ENCODE measurements around the gene TEN1. TPM values are rescaled to one million over a fixed set of nuclear protein-coding genes. Genes with fewer than 3 reads are reported as not detected.

TEN1 gene
- total and polyA plus RNA-seq, 2 of the 13 experiments (the other 11 are each of a cell fraction or from before 2014, with no cell fraction given) = 18.0 to 21.3 TPM

- TF ChIP-seq ZNF609 (CRISPR knock-in tag; IDR thresholded peaks at IDR 0.05; ENCODE audit: borderline replicate concordance) (peak; percentile 49; the same call in 1 of the 2 replicates), DPF2 (CRISPR knock-in tag; IDR thresholded peaks at IDR 0.05; ENCODE audit: borderline replicate concordance, low read depth) (peak; percentile 15; the same call in 1 of the 2 replicates), ZSCAN20 (CRISPR knock-in tag; IDR thresholded peaks at IDR 0.05; ENCODE audit: borderline replicate concordance) (no peak), PAXIP1 (CRISPR knock-in tag; conservative IDR thresholded peaks at IDR 0.05) (peak; percentile 56), RBM39 (IDR thresholded peaks at IDR 0.05; ENCODE audit: low read depth, low read length, poor library complexity, severe bottlenecking) (no peak), HNRNPL (IDR thresholded peaks at IDR 0.05; ENCODE audit: low read depth, low read length) (peak; percentile 93), PATZ1 (CRISPR knock-in tag; IDR thresholded peaks at IDR 0.05) (peak; percentile 18; the same call in 1 of the 2 replicates), ZNF577 (CRISPR knock-in tag; IDR thresholded peaks at IDR 0.05; ENCODE audit: borderline replicate concordance, low read depth) (no peak), ZNF749 (CRISPR knock-in tag; IDR thresholded peaks at IDR 0.05; ENCODE audit: borderline replicate concordance) (no peak), NCOA5 (CRISPR knock-in tag; IDR thresholded peaks at IDR 0.05) (no peak), ATF2 (CRISPR knock-in tag; IDR thresholded peaks at IDR 0.05) (no peak), ZBTB20 (CRISPR knock-in tag; IDR thresholded peaks at IDR 0.05; ENCODE audit: borderline replicate concordance, low read depth) (no peak)
- TF ChIP-seq, protein P1, sequence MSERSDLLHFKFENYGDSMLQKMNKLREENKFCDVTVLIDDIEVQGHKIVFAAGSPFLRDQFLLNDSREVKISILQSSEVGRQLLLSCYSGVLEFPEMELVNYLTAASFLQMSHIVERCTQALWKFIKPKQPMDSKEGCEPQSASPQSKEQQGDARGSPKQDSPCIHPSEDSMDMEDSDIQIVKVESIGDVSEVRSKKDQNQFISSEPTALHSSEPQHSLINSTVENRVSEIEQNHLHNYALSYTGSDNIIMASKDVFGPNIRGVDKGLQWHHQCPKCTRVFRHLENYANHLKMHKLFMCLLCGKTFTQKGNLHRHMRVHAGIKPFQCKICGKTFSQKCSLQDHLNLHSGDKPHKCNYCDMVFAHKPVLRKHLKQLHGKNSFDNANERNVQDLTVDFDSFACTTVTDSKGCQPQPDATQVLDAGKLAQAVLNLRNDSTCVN (CRISPR knock-in tag; IDR thresholded peaks at IDR 0.05; ENCODE audit: borderline replicate concordance) = peak; percentile 20; the same call in 1 of the 2 replicates
- TF ChIP-seq, protein P2, sequence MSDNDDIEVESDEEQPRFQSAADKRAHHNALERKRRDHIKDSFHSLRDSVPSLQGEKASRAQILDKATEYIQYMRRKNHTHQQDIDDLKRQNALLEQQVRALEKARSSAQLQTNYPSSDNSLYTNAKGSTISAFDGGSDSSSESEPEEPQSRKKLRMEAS (IDR thresholded peaks at IDR 0.05) = peak; percentile 56; the same call in 1 of the 2 replicates
These were observed 16.4 kb downstream of the TEN1 start (continued) for GRCh38 chr17:75995385-75995925.

Data from HepG2 (cell line).